Measurements from ENCODE around the gene BMPR1B. TPM values are rescaled to one million over a fixed set of nuclear protein-coding genes. Genes with fewer than 3 reads are reported as not detected.

The BMPR1B gene
- total and polyA plus RNA-seq, 2 of the 8 experiments (the other 6 are each of a cell fraction or from before 2014, with no cell fraction given): 0.14 to 1.1 TPM

GRCh38 chr4:95058991-95059390 is 301.2 kb downstream of the BMPR1B start (continued):
- no peak for TF ChIP-seq CHD7 (IDR thresholded peaks at IDR 0.05; ENCODE audit: insufficient replicate concordance, low read length)
- no peak for TF ChIP-seq ATF3 (IDR thresholded peaks at IDR 0.05; ENCODE audit: insufficient read depth, low read depth, low read length)
- TF ChIP-seq TBP (IDR thresholded peaks at IDR 0.05; ENCODE audit: low read depth, low read length): no peak

All from H1 (cell line).